ENCODE results near the gene DUSP2. TPM values are rescaled to one million over a fixed set of nuclear protein-coding genes. Genes with fewer than 3 reads are reported as not detected.
A peak's percentile ranks its signal among the peaks of the same experiment; 100 is the strongest.

Gene DUSP2
- total and polyA plus RNA-seq, 10 of the 15 experiments (the other 5 are each of a cell fraction or from before 2014, with no cell fraction given) = 9.7 to 212 (median 57.2) TPM

GRCh38 chr2:96148410-96149217 lies 3.4 kb upstream of the DUSP2 start:
- Histone ChIP-seq H3K9me3 (replicated peaks; ENCODE audit: control insufficient read depth, insufficient read depth, low read length) (no peaks in the 10 kb centered on the region), H2AFZ (ENCODE audit: control insufficient read depth, low read depth, low read length) (peak overlapping the region; percentile 76), H3K27me3 (replicated peaks in 1 of 2; ENCODE audit: control insufficient read depth in 2 of 2, insufficient read depth in 2 of 2, low read length in 1 of 2) (no peaks in the 10 kb centered on the region), H3K79me2 (ENCODE audit: control insufficient read depth, insufficient read depth, low read length) (peaks cover 19% of the 10 kb centered on the region), H3K27ac (ENCODE audit: control insufficient read depth, insufficient read depth) (peak overlapping the region; percentile 89), H3K4me3 (no peak overlapping the region; the same call in 1 of the 2 replicates), H3K36me3 (ENCODE audit: control insufficient read depth in 2 of 2, insufficient read depth in 2 of 2, low read length in 1 of 2) (peaks cover 3 to 5% of the 10 kb centered on the region in 2 experiments; a peak in 1 of 4 replicates), H4K20me1 (ENCODE audit: control insufficient read depth, insufficient read depth) (no peaks in the 10 kb centered on the region), H3K4me2 (ENCODE audit: control insufficient read depth, insufficient read depth) (peak overlapping the region; percentile 85), H3K9ac (ENCODE audit: control insufficient read depth, insufficient read depth, low read length) (peak overlapping the region; percentile 49), H3K4me1 (ENCODE audit: control insufficient read depth, insufficient read depth, low read length) (peaks cover 37% of the 10 kb centered on the region)
- SMC1A ChIA-PET (ENCODE audit: uncharacterized antibody, unreplicated experiment) = interaction anchor here (0.6 to 14.4 kb wide), 5 partner anchors 10 to 340 kb away, joined by 3 to 338 read pairs (median 52); partner anchors contain the start of gene ASTL
- RAD21 ChIA-PET (ENCODE audit: unreplicated experiment) = interaction anchor here (0.9 to 18.1 kb wide), 6 partner anchors 9 to 379 kb away, joined by 3 to 463 read pairs (median 34); partner anchors contain the start of gene ASTL
- ATAC-seq (peak; percentile 52), FAIRE-seq (peak; percentile 59), DNase-seq (ENCODE audit: low read depth, low spot score) (peak; percentile 74)
- intact Hi-C loops (cut with micrococcal nuclease; ENCODE audit: unreplicated experiment) (loop anchor here (5.0 kb wide), 2 partner anchors 189 to 379 kb away; partner anchors contain the start of gene NCAPH), in situ Hi-C loops (cut with MboI) (no loop called here)
- 19% methylated on average over 29 of the region's 29 CpGs for WGBS (ENCODE audit: insufficient coverage, insufficient replicate concordance, low lambda C conversion rate, missing lambda C conversion rate)
- POLR2A ChIA-PET = interaction anchor here (0.5 to 9.5 kb wide), 6 partner anchors 9 to 172 kb away, joined by 3 to 161 read pairs (median 5); no protein-coding TSS in a partner anchor
- BruUV-seq (replicated peaks) = no TSS peak
- CTCF ChIA-PET = interaction anchor here (0.6 to 14.4 kb wide), 6 partner anchors 9 to 113 kb away, joined by 3 to 535 read pairs (median 24); no protein-coding TSS in a partner anchor
- TF ChIP-seq RAD51 (IDR thresholded peaks at IDR 0.05) (peak; percentile 69), ZBTB11 (CRISPR knock-in tag; IDR thresholded peaks at IDR 0.05) (no peak), HDAC6 (IDR thresholded peaks at IDR 0.05; ENCODE audit: unreplicated experiment) (no peak), EZH2 (IDR thresholded peaks at IDR 0.05; ENCODE audit: borderline replicate concordance, control insufficient read depth, low read depth, low read length) (no peak), ZNF622 (IDR thresholded peaks at IDR 0.05) (no peak), ETV6 (conservative IDR thresholded peaks at IDR 0.05 in 1 of 2, IDR thresholded peaks at IDR 0.05 in 1 of 2; ENCODE audit: borderline replicate concordance in 1 of 2, low read depth in 1 of 2) (no peak), NFYB (IDR thresholded peaks at IDR 0.05; ENCODE audit: insufficient read depth, low read depth, low read length) (no peak), HDAC2 (IDR thresholded peaks at IDR 0.05) (no peak), PAX8 (IDR thresholded peaks at IDR 0.05) (no peak), MEF2A (IDR thresholded peaks at IDR 0.05; ENCODE audit: insufficient read depth, low read depth, low read length) (no peak), RUNX3 (IDR thresholded peaks at IDR 0.05; ENCODE audit: low read length) (no peak), TARDBP (IDR thresholded peaks at IDR 0.05; ENCODE audit: borderline replicate concordance) (no peak), SREBF2 (IDR thresholded peaks at IDR 0.05; ENCODE audit: low read length) (no peak), BCLAF1 (IDR thresholded peaks at IDR 0.05) (no peak), NFXL1 (IDR thresholded peaks at IDR 0.05; ENCODE audit: borderline replicate concordance) (no peak), ZNF384 (IDR thresholded peaks at IDR 0.05; ENCODE audit: borderline replicate concordance, low read depth, low read length) (no peak)

All from GM12878 (cell line).